ENCODE results near the gene RIN1.

Gene RIN1

DNA sequence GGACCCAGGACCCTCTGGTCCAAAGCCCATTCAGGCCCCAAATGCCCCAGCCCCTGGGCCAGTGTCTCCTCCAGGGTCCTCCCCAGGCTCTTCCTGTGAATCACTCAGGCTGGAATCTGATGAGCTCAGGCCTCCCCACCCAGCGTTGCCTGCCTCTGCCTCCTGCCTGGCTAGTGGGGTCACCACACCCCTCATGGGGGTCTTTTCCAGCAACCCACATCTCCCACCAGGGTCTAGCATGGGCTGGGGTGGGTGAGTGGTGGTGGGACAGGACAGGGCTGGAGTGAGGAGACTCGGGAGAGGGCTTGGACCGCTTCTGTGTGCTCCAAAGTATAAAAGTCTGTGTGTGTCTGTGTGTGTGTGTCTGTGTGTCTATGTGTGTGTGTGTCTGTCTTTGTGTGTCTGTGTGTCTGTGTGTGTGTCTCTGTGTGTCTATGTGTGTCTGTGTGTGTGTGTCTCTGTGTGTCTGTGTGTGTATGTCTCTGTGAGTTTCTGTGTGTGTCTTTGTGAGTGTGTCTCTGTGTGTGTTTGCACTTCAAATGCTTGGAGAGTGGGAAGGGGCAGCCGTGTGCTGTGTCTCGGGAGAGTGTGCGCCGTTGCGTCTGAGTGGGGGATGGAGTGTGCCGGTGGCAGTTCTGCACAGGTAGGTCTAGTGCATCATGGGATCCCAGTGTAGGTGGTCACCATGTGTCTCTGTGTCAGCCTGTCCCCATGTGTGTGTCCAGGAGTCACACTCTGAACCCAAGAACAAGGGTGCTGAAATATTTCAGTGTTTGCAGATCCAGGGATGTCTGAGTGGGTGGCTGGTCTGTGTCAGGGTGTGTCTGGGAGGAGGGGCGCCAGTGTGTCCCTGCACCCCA, 8.8 kb downstream of the RIN1 start:
- TF ChIP-seq, protein P1, sequence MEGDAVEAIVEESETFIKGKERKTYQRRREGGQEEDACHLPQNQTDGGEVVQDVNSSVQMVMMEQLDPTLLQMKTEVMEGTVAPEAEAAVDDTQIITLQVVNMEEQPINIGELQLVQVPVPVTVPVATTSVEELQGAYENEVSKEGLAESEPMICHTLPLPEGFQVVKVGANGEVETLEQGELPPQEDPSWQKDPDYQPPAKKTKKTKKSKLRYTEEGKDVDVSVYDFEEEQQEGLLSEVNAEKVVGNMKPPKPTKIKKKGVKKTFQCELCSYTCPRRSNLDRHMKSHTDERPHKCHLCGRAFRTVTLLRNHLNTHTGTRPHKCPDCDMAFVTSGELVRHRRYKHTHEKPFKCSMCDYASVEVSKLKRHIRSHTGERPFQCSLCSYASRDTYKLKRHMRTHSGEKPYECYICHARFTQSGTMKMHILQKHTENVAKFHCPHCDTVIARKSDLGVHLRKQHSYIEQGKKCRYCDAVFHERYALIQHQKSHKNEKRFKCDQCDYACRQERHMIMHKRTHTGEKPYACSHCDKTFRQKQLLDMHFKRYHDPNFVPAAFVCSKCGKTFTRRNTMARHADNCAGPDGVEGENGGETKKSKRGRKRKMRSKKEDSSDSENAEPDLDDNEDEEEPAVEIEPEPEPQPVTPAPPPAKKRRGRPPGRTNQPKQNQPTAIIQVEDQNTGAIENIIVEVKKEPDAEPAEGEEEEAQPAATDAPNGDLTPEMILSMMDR (IDR thresholded peaks at IDR 0.05; ENCODE audit: extremely low read depth, insufficient read depth, missing control alignments) = no peak
- in situ Hi-C loops (cut with MboI; ENCODE audit: low pct_unique_long_range_greater_than_20kb, low sequenced_read_pairs, unreplicated experiment) = no loop called here
- no peak for DNase-seq (ENCODE audit: low spot score)

DNA sequence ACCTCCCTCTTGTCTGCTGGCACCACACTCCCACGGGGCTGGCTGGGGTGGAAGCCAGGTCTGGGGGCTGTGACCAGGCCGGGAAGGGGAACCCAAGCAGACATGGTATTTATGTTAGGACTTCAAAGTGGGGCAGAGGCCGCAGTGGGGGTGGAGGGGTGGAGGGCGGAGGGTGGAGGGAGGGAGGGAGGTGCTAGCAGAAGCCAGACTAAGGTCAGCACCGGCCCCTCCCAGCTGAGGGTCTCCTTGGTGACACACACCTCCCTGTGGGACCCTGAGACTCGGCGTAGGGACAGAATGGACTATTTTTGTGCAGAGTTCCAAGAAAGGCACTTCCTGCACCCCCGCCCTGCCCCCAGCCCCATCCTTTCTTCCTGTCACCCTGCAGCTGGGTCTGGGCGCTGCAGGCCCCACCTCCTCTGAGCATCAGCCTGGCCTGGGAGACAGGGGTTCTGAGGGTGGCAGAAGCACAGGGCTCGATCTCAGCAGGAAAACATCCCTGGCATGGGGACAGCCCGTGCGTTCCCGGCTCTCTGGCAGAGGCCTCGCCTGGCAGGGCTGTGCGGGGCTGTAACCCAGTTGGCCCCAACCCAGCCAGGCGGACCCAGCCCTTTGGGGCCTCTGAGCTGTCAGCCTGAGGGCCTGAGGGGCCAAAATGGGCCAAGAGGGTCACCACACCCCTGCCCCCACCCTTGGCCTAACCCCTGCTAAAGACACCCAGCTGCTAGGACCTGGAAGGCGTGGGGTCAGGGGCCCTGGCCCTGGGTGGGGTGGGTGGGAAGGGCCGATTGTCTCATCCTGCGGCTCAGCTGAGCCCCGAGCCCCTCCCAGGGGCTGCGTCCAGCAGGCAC, 9.7 kb downstream of the RIN1 start:
- no peak for DNase-seq (ENCODE audit: low spot score)
- TF ChIP-seq, protein P1 (IDR thresholded peaks at IDR 0.05; ENCODE audit: extremely low read depth, insufficient read depth, missing control alignments) = no peak
- in situ Hi-C loops (cut with MboI; ENCODE audit: low pct_unique_long_range_greater_than_20kb, low sequenced_read_pairs, unreplicated experiment) = no loop called here

DNA sequence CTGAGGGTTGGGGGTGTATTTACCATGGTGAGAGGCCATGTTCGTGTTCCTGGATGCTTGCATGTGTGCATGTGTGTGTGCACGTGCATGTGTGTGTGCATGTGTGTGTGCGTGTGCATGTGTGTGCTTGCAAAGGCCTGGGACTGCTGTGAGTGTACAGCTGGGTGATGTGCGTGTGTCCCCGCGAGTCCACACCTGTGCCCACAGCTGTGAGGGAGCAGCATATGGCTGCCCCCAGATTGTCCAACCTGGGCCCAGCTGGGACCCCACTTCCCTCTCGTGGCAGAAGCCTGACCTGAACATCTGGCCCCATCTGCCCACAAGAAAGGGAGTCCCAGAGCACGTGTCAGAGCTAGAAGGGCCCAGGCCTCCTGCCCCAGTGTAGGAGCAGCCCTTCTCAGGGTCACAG, 11.0 kb downstream of the RIN1 start:
- no peak for DNase-seq (ENCODE audit: low spot score)
- TF ChIP-seq, protein P1 (IDR thresholded peaks at IDR 0.05; ENCODE audit: extremely low read depth, insufficient read depth, missing control alignments) = no peak
- in situ Hi-C loops (cut with MboI; ENCODE audit: low pct_unique_long_range_greater_than_20kb, low sequenced_read_pairs, unreplicated experiment) = no loop called here

DNA sequence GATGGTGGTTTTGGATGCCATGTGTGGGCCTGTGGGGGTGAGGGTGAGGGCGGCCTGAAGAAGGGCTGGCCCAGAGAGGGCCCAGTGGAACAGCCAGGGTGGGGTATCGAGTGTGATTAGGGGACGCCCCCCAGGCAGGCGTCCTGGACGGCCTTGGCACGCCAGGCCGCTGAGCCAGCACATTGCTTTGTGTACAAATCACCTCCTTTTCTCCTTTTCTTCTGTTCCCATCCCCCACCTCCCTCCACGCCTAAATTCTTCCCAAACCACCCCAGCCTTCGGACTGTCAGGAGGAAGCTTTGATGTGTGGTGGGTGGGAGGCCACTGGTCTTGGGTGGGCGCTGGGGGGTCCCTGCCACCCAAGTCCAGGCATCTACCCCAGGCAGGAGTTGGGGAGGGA, 11.6 kb downstream of the RIN1 start:
- no peak for DNase-seq (ENCODE audit: low spot score)
- in situ Hi-C loops (cut with MboI; ENCODE audit: low pct_unique_long_range_greater_than_20kb, low sequenced_read_pairs, unreplicated experiment) = no loop called here
- TF ChIP-seq, protein P1 (IDR thresholded peaks at IDR 0.05; ENCODE audit: extremely low read depth, insufficient read depth, missing control alignments) = no peak

DNA sequence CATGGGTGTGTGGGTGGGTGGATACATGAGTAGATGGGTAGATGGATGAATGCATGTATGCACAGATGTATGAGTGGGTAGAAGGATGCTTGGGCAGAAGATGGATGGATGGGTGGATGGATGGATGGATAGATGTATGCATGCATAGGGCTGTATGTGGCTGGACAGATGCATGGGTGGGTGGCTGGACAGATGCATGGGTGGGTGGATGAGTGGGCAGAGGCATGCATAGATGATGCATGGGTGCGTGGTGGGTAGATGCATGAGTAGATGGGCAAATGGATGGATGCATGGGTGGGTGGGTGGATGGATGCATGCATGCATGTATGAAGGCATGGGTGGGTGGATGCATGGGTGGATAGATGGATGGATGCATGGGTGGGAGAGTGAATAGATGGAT, 12.6 kb downstream of the RIN1 start:
- DNase-seq (ENCODE audit: low spot score) = no peak
- in situ Hi-C loops (cut with MboI; ENCODE audit: low pct_unique_long_range_greater_than_20kb, low sequenced_read_pairs, unreplicated experiment) = no loop called here
- TF ChIP-seq, protein P1 (IDR thresholded peaks at IDR 0.05; ENCODE audit: extremely low read depth, insufficient read depth, missing control alignments) = no peak

DNA sequence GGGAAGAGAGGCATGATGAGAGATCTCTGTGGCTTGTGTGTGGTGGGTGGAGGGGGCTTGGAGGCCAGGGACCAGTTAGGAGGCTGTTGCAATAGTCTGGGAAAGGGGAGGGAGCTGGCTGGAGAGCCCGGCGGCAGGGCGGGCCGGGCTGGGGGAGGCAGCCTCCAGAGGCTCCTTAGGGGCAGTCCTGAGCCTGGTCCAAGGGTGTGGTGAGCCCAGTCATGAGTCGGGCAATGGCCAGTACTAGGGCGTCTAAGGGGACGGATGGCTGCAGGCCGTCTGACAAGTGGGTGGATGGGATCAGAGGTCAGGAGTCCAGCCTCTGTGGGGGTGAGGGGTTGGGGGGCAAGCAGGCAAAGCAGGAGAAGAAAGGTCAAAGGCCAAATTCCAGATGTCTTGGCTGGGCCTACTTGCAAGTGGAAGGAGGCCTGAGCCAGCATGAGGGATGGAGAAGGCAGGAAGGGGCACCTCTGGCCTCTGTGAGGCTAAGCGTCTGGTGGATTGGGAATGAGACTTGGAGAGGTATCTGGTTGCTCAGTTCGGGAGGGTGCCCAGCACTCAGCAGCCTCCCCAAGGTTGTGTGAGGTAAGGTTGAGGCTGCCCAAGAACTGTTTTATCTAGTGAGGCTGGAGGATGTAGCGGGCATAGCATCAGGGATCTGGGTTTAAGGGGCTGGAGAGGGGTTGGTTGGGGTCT, 13.4 kb downstream of the RIN1 start:
- TF ChIP-seq, protein P1 (IDR thresholded peaks at IDR 0.05; ENCODE audit: extremely low read depth, insufficient read depth, missing control alignments) = no peak
- DNase-seq (ENCODE audit: low spot score) = no peak
- in situ Hi-C loops (cut with MboI; ENCODE audit: low pct_unique_long_range_greater_than_20kb, low sequenced_read_pairs, unreplicated experiment) = no loop called here
